ENCODE data around the gene BLOC1S1.

The BLOC1S1 gene

GRCh38 chr12:55721601-55722213, 5.9 kb downstream of the BLOC1S1 start:
- no peak for DNase-seq
- TF ChIP-seq GATA1 (IDR thresholded peaks at IDR 0.05; ENCODE audit: low read depth, low read length) (no peak), POLR2A (IDR thresholded peaks at IDR 0.05; ENCODE audit: low read length) (no peak)

GRCh38 chr12:55722948-55723347, 7.1 kb downstream of the BLOC1S1 start:
- DNase-seq, result no peak

GRCh38 chr12:55723516-55724225, 7.8 kb downstream of the BLOC1S1 start:
- DNase-seq, result no peak
- TF ChIP-seq GATA1 (IDR thresholded peaks at IDR 0.05; ENCODE audit: low read depth, low read length), result no peak
- TF ChIP-seq POLR2A (IDR thresholded peaks at IDR 0.05; ENCODE audit: low read length), result no peak

More at GRCh38 chr12:55722948-55723347, 7.1 kb downstream of the BLOC1S1 start:
- no peak for TF ChIP-seq POLR2A (IDR thresholded peaks at IDR 0.05; ENCODE audit: low read length)
- TF ChIP-seq GATA1 (IDR thresholded peaks at IDR 0.05; ENCODE audit: low read depth, low read length), result no peak

GRCh38 chr12:55724226-55724939, 8.5 kb downstream of the BLOC1S1 start:
- no peak for TF ChIP-seq GATA1 (IDR thresholded peaks at IDR 0.05; ENCODE audit: low read depth, low read length)
- TF ChIP-seq POLR2A (IDR thresholded peaks at IDR 0.05; ENCODE audit: low read length), result peak; percentile 33
- peak; percentile 78 to 83 for DNase-seq

- no peak for DNase-seq
- TF ChIP-seq GATA1 (IDR thresholded peaks at IDR 0.05; ENCODE audit: low read depth, low read length) (no peak), POLR2A (IDR thresholded peaks at IDR 0.05; ENCODE audit: low read length) (no peak)
Measured at GRCh38 chr12:55724940-55725309, 9.1 kb downstream of the BLOC1S1 start.

GRCh38 chr12:55725556-55725955, 9.7 kb downstream of the BLOC1S1 start:
- DNase-seq, result no peak
- TF ChIP-seq POLR2A (IDR thresholded peaks at IDR 0.05; ENCODE audit: low read length) (no peak), GATA1 (IDR thresholded peaks at IDR 0.05; ENCODE audit: low read depth, low read length) (no peak)

- no peak for TF ChIP-seq GATA1 (IDR thresholded peaks at IDR 0.05; ENCODE audit: low read depth, low read length)
- TF ChIP-seq POLR2A (IDR thresholded peaks at IDR 0.05; ENCODE audit: low read length), result no peak
- DNase-seq, result no peak
Measured at GRCh38 chr12:55726971-55727370, 11.1 kb downstream of the BLOC1S1 start.

- TF ChIP-seq GATA1 (IDR thresholded peaks at IDR 0.05; ENCODE audit: low read depth, low read length), result no peak
- TF ChIP-seq POLR2A (IDR thresholded peaks at IDR 0.05; ENCODE audit: low read length), result peak; percentile 60
- peak; percentile 80 to 81 for DNase-seq
Measured at GRCh38 chr12:55727643-55728185, 11.9 kb downstream of the BLOC1S1 start.

GRCh38 chr12:55728186-55728938, 12.5 kb downstream of the BLOC1S1 start:
- TF ChIP-seq GATA1 (IDR thresholded peaks at IDR 0.05; ENCODE audit: low read depth, low read length), result no peak
- no peak for TF ChIP-seq POLR2A (IDR thresholded peaks at IDR 0.05; ENCODE audit: low read length)
- peak; percentile 69 to 72 for DNase-seq

- peak; percentile 83 to 88 for DNase-seq
- no peak for TF ChIP-seq GATA1 (IDR thresholded peaks at IDR 0.05; ENCODE audit: low read depth, low read length)
- peak; percentile 55 for TF ChIP-seq POLR2A (IDR thresholded peaks at IDR 0.05; ENCODE audit: low read length)
Measured at GRCh38 chr12:55728939-55729818, 13.3 kb downstream of the BLOC1S1 start, which contains the start of gene CD63. Gene CD63, minus strand, starts transcription at chr12:55729009. Its CDS starts 668 bp downstream, at chr12:55728341.

- no peak for TF ChIP-seq GATA1 (IDR thresholded peaks at IDR 0.05; ENCODE audit: low read depth, low read length)
- TF ChIP-seq POLR2A (IDR thresholded peaks at IDR 0.05; ENCODE audit: low read length), result peak; percentile 52
- DNase-seq, result peak; percentile 49
Measured at GRCh38 chr12:55729819-55730818, 14.3 kb downstream of the BLOC1S1 start.
